Iris pigment epithelial cell (primary cell): ENCODE measurements around the gene RAB19.
"Not testable (repeated sequence)": the region's sequence is repeated elsewhere in the genome, so short reads cannot be mapped to it uniquely, and the experiment has no call there.

ENCODE experiments used
- DNase-seq: peaks from one replicate; pipeline ENCODE4 v3.0.0-alpha.2; 2011; ENCODE audit warnings: low read depth

The RAB19 gene

GRCh38 chr7:140453785-140454656 lies 50.2 kb downstream of the RAB19 start:
- DNase-seq: not testable (repeated sequence)

DNA sequence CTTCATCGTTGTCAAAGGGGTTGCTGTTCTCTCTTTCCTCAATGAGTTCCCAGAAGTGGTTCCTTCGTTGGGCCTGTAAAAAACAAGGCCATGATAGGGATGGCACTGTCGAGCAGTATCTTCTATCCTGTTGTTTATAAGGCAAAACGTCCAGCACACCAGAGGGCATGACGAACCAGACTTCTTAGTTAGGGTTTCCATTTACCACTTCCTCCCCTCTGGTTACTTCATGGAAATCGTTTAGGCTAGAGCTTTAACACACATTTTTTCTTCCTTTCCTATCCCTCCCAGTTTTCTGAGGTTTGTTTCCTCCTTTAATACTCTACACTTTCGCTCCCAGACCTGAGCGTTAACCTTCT lies 50.8 kb downstream of the RAB19 start:
- DNase-seq: no peak

DNA sequence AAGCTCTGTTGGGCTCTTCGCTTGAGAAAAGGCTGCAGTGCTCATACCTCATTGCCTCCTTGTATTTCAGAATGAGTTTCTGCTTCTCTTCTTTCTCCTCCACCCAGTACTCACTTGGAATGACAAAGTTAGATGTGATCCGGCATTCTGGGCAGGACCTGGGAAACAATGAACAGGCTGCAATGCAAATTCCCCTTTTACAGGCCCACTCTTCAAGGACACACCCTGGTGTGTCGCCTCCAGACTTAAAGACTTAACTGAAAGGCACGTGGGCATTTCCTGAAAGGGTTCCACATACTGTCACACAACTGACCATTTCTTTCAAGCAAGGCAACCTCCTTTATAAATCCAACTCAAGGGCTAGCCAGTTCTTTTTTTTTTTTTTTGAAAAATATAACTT lies 51.9 kb downstream of the RAB19 start:
- DNase-seq: no peak

GRCh38 chr7:140456551-140457051 lies 52.7 kb downstream of the RAB19 start:
- no peak for DNase-seq

DNA sequence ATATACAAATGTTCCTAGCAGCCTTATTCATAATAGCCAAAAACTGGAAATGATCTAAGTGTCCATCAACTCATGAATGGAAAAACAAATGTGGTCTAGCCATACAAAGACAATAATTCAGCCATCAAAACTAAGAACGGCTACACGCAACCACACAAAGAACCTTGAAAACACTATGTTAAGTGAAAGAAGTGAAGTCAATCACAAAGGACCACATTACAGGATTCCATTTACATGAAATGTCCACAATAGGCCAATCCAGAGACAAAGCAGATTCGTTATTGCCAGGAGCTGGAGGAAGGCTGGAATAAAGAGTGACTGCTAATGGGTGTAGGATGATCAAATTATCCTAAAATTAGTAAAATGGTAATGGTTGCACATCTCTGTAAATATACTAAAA lies 54.3 kb downstream of the RAB19 start:
- DNase-seq: no peak

DNA sequence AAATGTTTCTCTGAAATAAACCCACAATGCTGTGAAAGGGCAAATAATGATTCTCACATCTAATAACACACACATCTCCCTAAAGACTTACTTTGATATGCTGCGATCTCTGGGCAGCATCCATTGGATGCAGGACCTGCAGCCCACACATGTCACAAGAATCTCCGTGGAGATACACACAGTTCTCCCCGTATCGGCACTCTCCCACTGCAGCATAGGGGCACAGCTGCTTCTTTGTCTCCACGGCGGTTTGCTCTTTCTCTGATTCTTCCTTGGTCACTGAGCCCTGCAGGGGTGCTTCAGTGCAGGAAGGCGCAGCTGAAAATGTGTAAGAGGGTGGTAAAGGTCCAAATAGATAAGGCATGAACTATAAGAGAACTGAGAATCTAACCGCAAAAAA lies 55.1 kb downstream of the RAB19 start:
- DNase-seq: no peak

GRCh38 chr7:140463111-140463510 lies 59.3 kb downstream of the RAB19 start:
- no peak for DNase-seq

DNA sequence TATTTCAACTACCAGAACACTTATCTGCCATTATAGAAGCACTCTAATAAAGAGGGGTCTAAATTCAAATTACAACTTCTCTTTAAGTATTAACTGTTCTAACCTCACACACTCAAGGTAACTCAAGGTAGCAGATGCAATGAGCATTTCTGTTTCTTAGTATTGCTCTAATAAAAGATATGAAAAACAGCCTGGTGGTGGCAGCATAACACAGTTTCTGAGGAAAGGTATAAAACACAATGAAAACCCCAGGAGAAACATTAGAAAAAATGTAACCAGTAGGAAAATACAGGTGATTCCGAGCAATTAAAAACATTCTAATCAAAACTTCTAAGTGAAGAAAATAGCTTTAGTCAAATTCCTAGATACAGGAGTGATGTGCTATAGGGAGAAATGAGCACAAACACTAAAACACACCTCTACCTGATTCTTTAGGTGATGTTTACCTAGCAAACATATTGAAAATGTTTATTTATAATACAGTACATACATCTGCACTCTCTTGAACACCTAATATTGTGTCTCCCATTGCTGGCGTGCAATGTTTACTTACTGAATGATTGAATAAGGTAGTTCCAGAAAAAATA lies 72.0 kb downstream of the RAB19 start:
- peak; percentile 27 for DNase-seq

- no peak for DNase-seq
Observed at GRCh38 chr7:140476698-140477261, 72.9 kb downstream of the RAB19 start.
